Colonic mucosa (tissue), 4 donors: ENCODE results near the gene ADGRL1. TPM values are rescaled to one million over a fixed set of nuclear protein-coding genes. Genes with fewer than 3 reads are reported as not detected.
"Not testable (repeated sequence)": the region's sequence is repeated elsewhere in the genome, so short reads cannot be mapped to it uniquely, and the experiment has no call there.

Source experiments
- DNase-seq: peaks from one replicate; pipeline ENCODE4 v3.0.0-alpha.2; 2020
- H3K27ac ChIP-seq: fragments of 200-600 bp; one replicate; pipeline ENCODE4 v1.8.0; 2021
- H3K27me3 ChIP-seq: fragments of 200-600 bp; one replicate; pipeline ENCODE4 v1.8.0; 2021
- H3K36me3 ChIP-seq: fragments of 200-600 bp; one replicate; pipeline ENCODE4 v1.8.0; 2021
- H3K4me1 ChIP-seq: fragments of 200-600 bp; one replicate; pipeline ENCODE4 v1.8.0; 2021; ENCODE audit warnings: mild to moderate bottlenecking
- H3K4me3 ChIP-seq: fragments of 200-600 bp; one replicate; pipeline ENCODE4 v1.8.0; 2021
- H3K9ac ChIP-seq, 2 donors: one replicate each; pipeline ENCODE4 v1.7.0; 2013; ENCODE audit warnings: control low read depth in 2 of 2, low read depth in 2 of 2, low read length in 2 of 2
- H3K9me3 ChIP-seq: fragments of 200-600 bp; one replicate; pipeline ENCODE4 v1.8.0; 2021
- CTCF ChIP-seq: fragments of 200-600 bp; IDR thresholded peaks from one replicate; pipeline ENCODE4 v1.8.0; 2022; ENCODE audit warnings: antibody characterized with exemption, mild to moderate bottlenecking
- intact Hi-C: fragments of 100-400 bp; cut with DNase I; formaldehyde crosslinking; loops from one replicate; pipeline ENCODE4 v1.14.1; 2022
- total RNA-seq, 2 donors: library from RNA; stranded (reverse); fragmentation: NEBNext Ultra II Directional in 1 of 2; extraction: Animal tissue kit (Norgen Biotek cat#: 25700) in 1 of 2; gene quantifications; one replicate each; pipeline ENCODE4 v1.2.1, GENCODE V29; 2021
- donor health status: healthy.
- donor health status: DM: no; HTN: no; CAD: no.
- donor health status: DM: no; HTN: no; CAD: no.

ADGRL1 gene
- total RNA-seq, 2 donors from 2014 or later = 18.4 to 28.0 TPM

GRCh38 chr19:14222886-14223285, 16.9 kb upstream of the ADGRL1 start:
- Histone ChIP-seq H3K9me3 (no peaks in the 10 kb centered on the region), H3K36me3 (no peaks in the 10 kb centered on the region), H3K27ac (no peak overlapping the region), H3K27me3 (no peaks in the 10 kb centered on the region), H3K9ac (no peak overlapping the region), H3K4me1 (no peaks in the 10 kb centered on the region), H3K4me3 (no peak overlapping the region)
- no peak for TF ChIP-seq CTCF
- intact Hi-C loops = no loop called here
- no peak for DNase-seq

GRCh38 chr19:14221345-14221744, 15.4 kb upstream of the ADGRL1 start:
- DNase-seq = peak; percentile 68
- H3K4me1 ChIP-seq, H3K36me3 ChIP-seq, H3K27ac ChIP-seq, intact Hi-C loops, H3K9ac ChIP-seq, H3K9me3 ChIP-seq, H3K27me3 ChIP-seq, H3K4me3 ChIP-seq: not testable (repeated sequence)
- peak; percentile 30 for TF ChIP-seq CTCF

GRCh38 chr19:14218620-14219330, 12.8 kb upstream of the ADGRL1 start:
- no peaks in the 10 kb centered on the region for H3K9me3 ChIP-seq
- TF ChIP-seq CTCF = no peak
- H3K27ac ChIP-seq = no peak overlapping the region
- intact Hi-C loops = no loop called here
- no peak for DNase-seq
- H3K4me3 ChIP-seq = no peak overlapping the region
- H3K4me1 ChIP-seq = no peaks in the 10 kb centered on the region
- no peaks in the 10 kb centered on the region for H3K27me3 ChIP-seq
- H3K9ac ChIP-seq = no peak overlapping the region
- H3K36me3 ChIP-seq = no peaks in the 10 kb centered on the region

- intact Hi-C loops, H3K27ac ChIP-seq, DNase-seq, H3K27me3 ChIP-seq, H3K9me3 ChIP-seq, H3K9ac ChIP-seq, H3K36me3 ChIP-seq, H3K4me3 ChIP-seq, H3K4me1 ChIP-seq: not testable (repeated sequence)
Measured at GRCh38 chr19:14217886-14218285, 11.9 kb upstream of the ADGRL1 start.

- H3K4me1 ChIP-seq = no peaks in the 10 kb centered on the region
- no peak for TF ChIP-seq CTCF
- no peaks in the 10 kb centered on the region for H3K36me3 ChIP-seq
- DNase-seq = no peak
- no peak overlapping the region for H3K9ac ChIP-seq
- H3K9me3 ChIP-seq = no peaks in the 10 kb centered on the region
- H3K4me3 ChIP-seq = no peak overlapping the region
- no peaks in the 10 kb centered on the region for H3K27me3 ChIP-seq
- no peak overlapping the region for H3K27ac ChIP-seq
- intact Hi-C loops = no loop called here
Measured at GRCh38 chr19:14214580-14214979, 8.6 kb upstream of the ADGRL1 start.

GRCh38 chr19:14210182-14210581, 4.2 kb upstream of the ADGRL1 start:
- H3K27ac ChIP-seq, intact Hi-C loops, H3K9me3 ChIP-seq, H3K36me3 ChIP-seq, H3K9ac ChIP-seq, H3K4me3 ChIP-seq, H3K4me1 ChIP-seq, DNase-seq, H3K27me3 ChIP-seq: not testable (repeated sequence)

GRCh38 chr19:14209401-14209800, 3.4 kb upstream of the ADGRL1 start:
- not testable (repeated sequence) for H3K9ac ChIP-seq, DNase-seq

GRCh38 chr19:14208496-14208895, 2.5 kb upstream of the ADGRL1 start:
- H3K9me3 ChIP-seq, H3K27me3 ChIP-seq, H3K27ac ChIP-seq, H3K4me3 ChIP-seq, intact Hi-C loops, H3K36me3 ChIP-seq, H3K9ac ChIP-seq, H3K4me1 ChIP-seq, DNase-seq: not testable (repeated sequence)

More at GRCh38 chr19:14209401-14209800, 3.4 kb upstream of the ADGRL1 start:
- intact Hi-C loops, H3K27ac ChIP-seq, H3K4me1 ChIP-seq, H3K36me3 ChIP-seq, H3K27me3 ChIP-seq, H3K9me3 ChIP-seq, H3K4me3 ChIP-seq: not testable (repeated sequence)

GRCh38 chr19:14207796-14208195, 1.8 kb upstream of the ADGRL1 start:
- H3K27me3 ChIP-seq, H3K9me3 ChIP-seq, H3K4me1 ChIP-seq, intact Hi-C loops, H3K9ac ChIP-seq, H3K36me3 ChIP-seq: not testable (repeated sequence)
- DNase-seq = peak; percentile 50
- Histone ChIP-seq H3K27ac (peak overlapping the region; percentile 63), H3K4me3 (peak overlapping the region; percentile 38)
